SK-N-MC (cell line): ENCODE measurements around the gene MOXD1.

Experiments used
- EZH2 ChIP-seq: fragments of 200-600 bp; sonication (generic); IDR thresholded peaks from one replicate; pipeline ENCODE4 v1.6.1; 2017; ENCODE audit warnings: antibody characterized with exemption
- FOXP2 ChIP-seq: optimal IDR thresholded peaks from 2 replicates; pipeline ENCODE3; 2011; ENCODE audit warnings: mild to moderate bottlenecking, moderate library complexity; ENCODE audit not compliant: insufficient read depth; ENCODE audit errors: extremely low read length, control extremely low read depth
- POLR2AphosphoS5 ChIP-seq: IDR thresholded peaks from 2 replicates; pipeline ENCODE4 v1.6.1; 2012; ENCODE audit warnings: mild to moderate bottlenecking, low read depth, low read length, borderline replicate concordance

- TF ChIP-seq EZH2: no peak
- TF ChIP-seq POLR2AphosphoS5: no peak
- no peak for TF ChIP-seq FOXP2
Observed at GRCh38 chr6:132330759-132331158, 70.5 kb downstream of the MOXD1 start.
